ENCODE results near the gene ARPC2. TPM values are rescaled to one million over a fixed set of nuclear protein-coding genes. Genes with fewer than 3 reads are reported as not detected.

The ARPC2 gene
- total RNA-seq, 1 experiment from 2014 or later: 187 TPM

- DNase-seq (ENCODE audit: low read depth, low spot score): no peak
- Histone ChIP-seq H3K27me3 (ENCODE audit: insufficient read depth, low read length) (no peaks in the 10 kb centered on the region), H3K27ac (ENCODE audit: low read depth, low read length) (no peak overlapping the region), H2AFZ (ENCODE audit: low read depth, low read length, poor library complexity, severe bottlenecking) (no peak overlapping the region), H3K79me2 (ENCODE audit: insufficient read depth, low read length) (no peaks in the 10 kb centered on the region), H3K36me3 (ENCODE audit: control insufficient read depth in 1 of 2, insufficient read depth in 2 of 2, low read length in 2 of 2) (no peaks in the 10 kb centered on the region), H3K9me2 (ENCODE audit: insufficient read depth) (no peaks in the 10 kb centered on the region), H3K9me3 (ENCODE audit: control insufficient read depth in 1 of 2, insufficient read depth in 1 of 2, low read depth in 1 of 2, low read length in 2 of 2) (no peaks in the 10 kb centered on the region), H3K4me2 (ENCODE audit: low read length) (no peak overlapping the region), H4K20me1 (ENCODE audit: insufficient read depth) (no peaks in the 10 kb centered on the region), H3K4me3 (replicated peaks in 1 of 2; ENCODE audit: low read depth in 1 of 2, low read length in 2 of 2) (no peak overlapping the region), H3K9ac (ENCODE audit: low read length) (no peak overlapping the region), H3K4me1 (ENCODE audit: control insufficient read depth in 1 of 2, insufficient read depth in 2 of 2, low read length in 2 of 2) (peaks cover 0 to 8% of the 10 kb centered on the region in 2 experiments; a peak in 2 of 4 replicates)
- no peak for ATAC-seq
- ChIA-PET POLR2A (no interaction called here), CTCF (no interaction called here), RAD21 (ENCODE audit: low non-redundant PET in 1 of 2, low total read pairs in 2 of 2, uncharacterized antibody in 2 of 2, unreplicated experiment in 2 of 2) (no interaction called here)
- no TSS peak for BruUV-seq (replicated peaks)
- intact Hi-C loops (cut with micrococcal nuclease): no loop called here
- TF ChIP-seq SIN3A (IDR thresholded peaks at IDR 0.05; ENCODE audit: low read depth) (no peak), ZNF274 (IDR thresholded peaks at IDR 0.05; ENCODE audit: low read depth, low read length) (no peak), RAD21 (IDR thresholded peaks at IDR 0.05; ENCODE audit: low read depth) (no peak), ATF3 (IDR thresholded peaks at IDR 0.05) (no peak), ZBTB33 (IDR thresholded peaks at IDR 0.05; ENCODE audit: extremely low read depth, insufficient replicate concordance, low read length) (no peak), CEBPB (IDR thresholded peaks at IDR 0.05; ENCODE audit: low read depth) (no peak), EGR1 (IDR thresholded peaks at IDR 0.05; ENCODE audit: low read depth) (no peak), EZH2phosphoT487 (IDR thresholded peaks at IDR 0.05; ENCODE audit: borderline replicate concordance) (no peak)
These were observed 32.7 kb upstream of the ARPC2 start for GRCh38 chr2:218184331-218184730.

GRCh38 chr2:218186355-218186766, 30.6 kb upstream of the ARPC2 start:
- Histone ChIP-seq H3K9me3 (ENCODE audit: control insufficient read depth in 1 of 2, insufficient read depth in 1 of 2, low read depth in 1 of 2, low read length in 2 of 2) (no peaks in the 10 kb centered on the region), H3K4me2 (ENCODE audit: low read length) (peak overlapping the region; percentile 38), H3K27me3 (ENCODE audit: insufficient read depth, low read length) (no peaks in the 10 kb centered on the region), H3K9me2 (ENCODE audit: insufficient read depth) (no peaks in the 10 kb centered on the region), H4K20me1 (ENCODE audit: insufficient read depth) (no peaks in the 10 kb centered on the region), H3K4me1 (ENCODE audit: control insufficient read depth in 1 of 2, insufficient read depth in 2 of 2, low read length in 2 of 2) (peaks cover 0 to 8% of the 10 kb centered on the region in 2 experiments; a peak in 2 of 4 replicates), H2AFZ (ENCODE audit: low read depth, low read length, poor library complexity, severe bottlenecking) (peak overlapping the region; percentile 93), H3K36me3 (ENCODE audit: control insufficient read depth in 1 of 2, insufficient read depth in 2 of 2, low read length in 2 of 2) (no peaks in the 10 kb centered on the region), H3K9ac (ENCODE audit: low read length) (no peak overlapping the region), H3K4me3 (replicated peaks in 1 of 2; ENCODE audit: low read depth in 1 of 2, low read length in 2 of 2) (no peak overlapping the region), H3K27ac (ENCODE audit: low read depth, low read length) (no peak overlapping the region), H3K79me2 (ENCODE audit: insufficient read depth, low read length) (no peaks in the 10 kb centered on the region)
- POLR2A ChIA-PET: no interaction called here
- ATAC-seq (peak; percentile 98), DNase-seq (ENCODE audit: low read depth, low spot score) (peak; percentile 75)
- no TSS peak for BruUV-seq (replicated peaks)
- CTCF ChIA-PET: no interaction called here
- RAD21 ChIA-PET (ENCODE audit: low non-redundant PET in 1 of 2, low total read pairs in 2 of 2, uncharacterized antibody in 2 of 2, unreplicated experiment in 2 of 2): no interaction called here
- intact Hi-C loops (cut with micrococcal nuclease): loop anchor here (1.0 to 5.0 kb wide), 4 partner anchors 71 to 280 kb away; partner anchors contain the start of genes AAMP and PNKD
- TF ChIP-seq SIN3A (IDR thresholded peaks at IDR 0.05; ENCODE audit: low read depth) (no peak), JUND (IDR thresholded peaks at IDR 0.05) (no peak), MAX (IDR thresholded peaks at IDR 0.05) (peak; percentile 66), CTCF (IDR thresholded peaks at IDR 0.05 in 2 of 3, conservative IDR thresholded peaks at IDR 0.05 in 1 of 3; ENCODE audit: borderline replicate concordance in 1 of 3, insufficient read depth in 1 of 3, low read depth in 2 of 3, low read length in 2 of 3) (peak; percentile 79 to 83 (median 82)), RAD21 (IDR thresholded peaks at IDR 0.05; ENCODE audit: low read depth) (peak; percentile 87), EGR1 (IDR thresholded peaks at IDR 0.05; ENCODE audit: low read depth) (no peak; the same call in 1 of the 2 replicates), REST (IDR thresholded peaks at IDR 0.05; ENCODE audit: low read depth) (no peak)

Data from HCT116 (cell line).